Stimulated activated naive CD8-positive, alpha-beta T cell treated with anti-CD3 and anti-CD28 coated beads, Interleukin-15, amount 100 ng/mL, for 72 hours (primary cell): Measurements from ENCODE around the gene HACE1.
"Not testable (repeated sequence)": the region's sequence is repeated elsewhere in the genome, so short reads cannot be mapped to it uniquely, and the experiment has no call there.

Source experiments
- ATAC-seq: fragments of 150-1000 bp; cut with Tn5 transposase; 2 replicates; pipeline ENCODE4 v1.10.0; 2021; ENCODE audit warnings: mild to moderate bottlenecking, moderate library complexity
- DNase-seq, 2 donors: peaks; one replicate each; pipeline ENCODE4 v3.0.0; 2021 to 2022
- H3K27ac Mint-ChIP-seq, 2 donors: one replicate each; pipeline ENCODE4 v1.8.0; 2022; ENCODE audit warnings: mild to moderate bottlenecking in 2 of 2, mixed read lengths in 2 of 2, moderate library complexity in 2 of 2
- H3K27me3 Mint-ChIP-seq: one replicate; pipeline ENCODE4 v1.8.0; 2022; ENCODE audit warnings: mixed read lengths
- H3K4me1 Mint-ChIP-seq: one replicate; pipeline ENCODE4 v1.8.0; 2022; ENCODE audit warnings: mild to moderate bottlenecking, mixed read lengths
- H3K4me3 Mint-ChIP-seq, 2 donors: one replicate each; pipeline ENCODE4 v1.8.0; 2022; ENCODE audit warnings: mild to moderate bottlenecking in 2 of 2, mixed read lengths in 2 of 2, moderate library complexity in 1 of 2
- H3K9me3 Mint-ChIP-seq, 2 donors: one replicate each; pipeline ENCODE4 v1.8.0; 2022; ENCODE audit warnings: mixed read lengths in 2 of 2

The HACE1 gene, protein sequence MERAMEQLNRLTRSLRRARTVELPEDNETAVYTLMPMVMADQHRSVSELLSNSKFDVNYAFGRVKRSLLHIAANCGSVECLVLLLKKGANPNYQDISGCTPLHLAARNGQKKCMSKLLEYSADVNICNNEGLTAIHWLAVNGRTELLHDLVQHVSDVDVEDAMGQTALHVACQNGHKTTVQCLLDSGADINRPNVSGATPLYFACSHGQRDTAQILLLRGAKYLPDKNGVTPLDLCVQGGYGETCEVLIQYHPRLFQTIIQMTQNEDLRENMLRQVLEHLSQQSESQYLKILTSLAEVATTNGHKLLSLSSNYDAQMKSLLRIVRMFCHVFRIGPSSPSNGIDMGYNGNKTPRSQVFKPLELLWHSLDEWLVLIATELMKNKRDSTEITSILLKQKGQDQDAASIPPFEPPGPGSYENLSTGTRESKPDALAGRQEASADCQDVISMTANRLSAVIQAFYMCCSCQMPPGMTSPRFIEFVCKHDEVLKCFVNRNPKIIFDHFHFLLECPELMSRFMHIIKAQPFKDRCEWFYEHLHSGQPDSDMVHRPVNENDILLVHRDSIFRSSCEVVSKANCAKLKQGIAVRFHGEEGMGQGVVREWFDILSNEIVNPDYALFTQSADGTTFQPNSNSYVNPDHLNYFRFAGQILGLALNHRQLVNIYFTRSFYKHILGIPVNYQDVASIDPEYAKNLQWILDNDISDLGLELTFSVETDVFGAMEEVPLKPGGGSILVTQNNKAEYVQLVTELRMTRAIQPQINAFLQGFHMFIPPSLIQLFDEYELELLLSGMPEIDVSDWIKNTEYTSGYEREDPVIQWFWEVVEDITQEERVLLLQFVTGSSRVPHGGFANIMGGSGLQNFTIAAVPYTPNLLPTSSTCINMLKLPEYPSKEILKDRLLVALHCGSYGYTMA

DNA sequence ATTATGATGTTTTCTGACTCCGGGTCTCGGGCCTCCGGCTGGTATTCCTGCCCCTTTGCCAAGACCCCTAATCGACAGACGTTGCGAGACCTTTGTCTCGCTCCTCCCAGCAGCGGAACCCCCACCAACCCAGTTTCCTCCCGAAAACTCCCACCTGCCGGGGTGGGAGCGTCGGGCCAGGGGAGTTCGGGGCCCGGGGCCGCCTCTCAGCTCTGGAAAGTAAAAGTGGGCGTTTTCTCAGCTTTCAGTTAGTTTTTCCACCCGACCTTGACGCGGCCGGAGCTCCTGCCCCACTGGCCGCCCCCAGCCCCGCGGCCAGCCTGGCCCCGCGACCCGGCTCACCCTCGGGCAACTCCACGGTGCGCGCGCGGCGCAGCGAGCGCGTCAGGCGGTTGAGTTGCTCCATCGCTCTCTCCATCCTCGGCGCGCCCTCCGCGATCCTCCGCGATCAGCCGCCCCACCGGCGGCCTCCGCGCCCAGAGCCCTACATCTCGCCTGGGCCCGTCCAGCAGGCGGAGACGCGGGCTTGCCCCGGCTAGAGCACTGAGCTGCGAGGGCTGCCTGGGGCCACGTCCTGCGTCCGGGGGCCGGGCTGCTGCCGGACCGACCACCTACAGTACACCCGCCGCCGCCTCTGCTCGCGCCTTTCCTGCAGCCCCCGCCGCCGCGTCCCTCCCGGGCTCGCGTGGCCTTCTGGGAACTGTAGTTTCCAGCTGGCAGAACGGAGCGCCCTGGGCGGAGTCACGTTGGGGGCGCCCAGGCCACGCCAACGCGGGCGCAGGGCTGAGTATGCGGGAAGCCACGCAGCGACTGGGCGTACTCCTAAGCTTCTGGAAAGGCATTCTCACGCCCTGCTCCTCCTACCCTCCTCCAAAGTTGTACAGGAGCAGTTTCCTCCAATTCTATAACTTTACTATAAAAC, at the start of gene HACE1:
Gene HACE1, minus strand, starts transcription at position 695 of the 922 bp plus-strand sequence. Its CDS starts 277 bp downstream, at position 418.
- DNase-seq (peak; percentile 86 to 89), ATAC-seq (peak; percentile 99)
- Mint-ChIP-seq H3K9me3 (no peaks in the 10 kb centered on the region), H3K27me3 (peaks cover 12% of the 10 kb centered on the region), H3K4me3 (peak within 1 kb of the TSS; percentile 96 to 98), H3K27ac (peak within 1 kb of the TSS; percentile 83 to 91), H3K4me1 (peaks cover 24% of the 10 kb centered on the region)

DNA sequence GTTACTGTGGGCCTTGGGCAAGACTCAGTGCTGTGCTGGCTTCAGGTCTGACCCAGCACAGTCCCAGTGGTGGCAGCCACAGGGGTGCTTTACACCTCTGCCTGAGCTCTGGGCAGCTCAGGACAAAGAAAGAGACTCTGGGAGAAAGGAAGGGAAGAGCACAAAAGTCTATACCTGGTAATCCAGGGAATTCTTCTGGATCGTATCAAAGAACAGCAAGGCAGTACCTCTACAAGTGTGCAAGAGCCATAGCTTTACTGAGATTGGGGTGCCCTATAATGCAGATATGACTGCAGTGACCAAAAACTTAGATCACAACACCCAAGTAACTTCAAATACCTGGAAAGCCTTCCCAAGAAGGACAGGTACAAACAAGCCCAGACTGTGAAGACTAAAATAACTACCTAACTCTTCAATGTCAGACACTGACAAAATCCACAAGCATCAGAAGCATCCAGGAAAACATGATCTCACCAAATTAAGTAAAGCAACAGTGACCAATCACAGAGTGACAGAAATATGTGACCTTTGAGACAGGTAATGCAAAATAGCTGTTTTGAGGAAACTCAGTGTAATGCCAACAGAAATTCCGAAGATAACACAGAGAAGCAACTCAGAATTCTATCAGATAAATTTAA, 49.3 kb upstream of the HACE1 start:
- Mint-ChIP-seq H3K9me3 (peaks cover 0 to 12% of the 10 kb centered on the region in 2 donors), H3K4me1 (no peaks in the 10 kb centered on the region), H3K27me3 (peaks cover 32% of the 10 kb centered on the region), H3K4me3 (no peak overlapping the region), H3K27ac (no peak overlapping the region)
- DNase-seq (no peak), ATAC-seq (no peak)

DNA sequence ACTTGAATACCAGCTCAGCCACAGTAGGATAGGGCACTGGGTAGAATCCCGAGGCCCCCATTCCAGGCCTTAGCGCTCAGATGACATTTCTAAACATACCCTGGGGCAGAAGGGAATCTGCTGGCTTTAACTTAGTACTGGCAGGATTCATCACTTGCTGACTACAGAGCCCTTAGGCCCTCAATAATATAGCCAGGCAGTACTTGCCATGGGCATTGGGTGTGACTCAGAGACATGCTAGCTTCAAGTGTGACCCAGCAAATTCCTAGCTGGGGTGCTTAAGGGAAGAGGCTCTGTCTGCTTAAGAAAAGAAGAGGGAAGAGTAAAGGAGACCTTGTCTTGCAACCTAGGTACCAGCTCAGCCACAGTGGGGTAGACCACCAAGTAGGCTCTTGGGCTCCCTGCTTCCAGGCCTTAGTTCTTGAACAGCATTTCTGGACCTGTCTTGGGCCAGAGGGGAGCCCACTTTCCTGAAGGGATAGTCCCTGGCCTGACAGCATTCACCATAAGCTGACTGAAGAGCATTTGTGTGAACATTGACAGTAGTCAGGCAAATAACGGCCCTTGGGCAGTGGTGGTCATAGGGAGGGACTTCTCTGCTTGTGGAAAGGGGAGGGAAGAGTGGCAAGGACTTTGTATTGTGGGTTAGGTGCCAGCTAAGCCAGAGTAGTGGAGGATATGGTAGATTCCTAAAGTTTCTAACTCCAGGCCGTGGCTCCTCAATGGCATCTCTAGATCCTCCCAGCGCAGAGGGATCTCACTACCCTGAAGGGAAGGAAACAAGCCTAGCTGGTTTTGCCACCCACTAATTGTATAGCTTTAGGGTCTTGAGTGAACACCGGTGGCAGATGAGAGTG, 48.5 kb upstream of the HACE1 start:
- Mint-ChIP-seq H3K27ac (no peak overlapping the region), H3K4me1 (no peaks in the 10 kb centered on the region), H3K9me3 (peaks cover 0 to 12% of the 10 kb centered on the region in 2 donors), H3K4me3 (no peak overlapping the region), H3K27me3 (peaks cover 32% of the 10 kb centered on the region)
- ATAC-seq (no peak), DNase-seq (no peak)

DNA sequence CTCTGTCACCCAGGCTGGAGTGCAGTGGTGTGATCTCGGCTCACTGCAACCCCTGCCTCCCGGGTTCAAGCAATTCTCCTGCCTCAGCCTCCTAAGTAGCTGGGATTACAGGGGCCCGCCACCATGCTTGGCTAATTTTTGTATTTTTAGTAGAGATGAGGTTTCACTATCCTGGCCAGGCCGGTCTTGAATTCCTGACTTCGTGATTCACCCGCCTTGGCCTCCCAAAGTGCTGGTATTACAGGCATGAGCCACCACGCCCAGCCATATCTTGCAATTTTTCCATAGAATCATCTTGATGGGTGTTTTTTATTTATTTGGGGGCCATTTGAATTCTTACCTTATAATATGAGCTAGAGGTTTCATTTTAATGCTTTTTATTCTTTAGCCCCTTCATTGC, 39.2 kb upstream of the HACE1 start:
- H3K9me3 Mint-ChIP-seq, DNase-seq, H3K27ac Mint-ChIP-seq, H3K4me1 Mint-ChIP-seq, H3K4me3 Mint-ChIP-seq, ATAC-seq: not testable (repeated sequence)
- H3K27me3 Mint-ChIP-seq = peaks cover 13% of the 10 kb centered on the region

DNA sequence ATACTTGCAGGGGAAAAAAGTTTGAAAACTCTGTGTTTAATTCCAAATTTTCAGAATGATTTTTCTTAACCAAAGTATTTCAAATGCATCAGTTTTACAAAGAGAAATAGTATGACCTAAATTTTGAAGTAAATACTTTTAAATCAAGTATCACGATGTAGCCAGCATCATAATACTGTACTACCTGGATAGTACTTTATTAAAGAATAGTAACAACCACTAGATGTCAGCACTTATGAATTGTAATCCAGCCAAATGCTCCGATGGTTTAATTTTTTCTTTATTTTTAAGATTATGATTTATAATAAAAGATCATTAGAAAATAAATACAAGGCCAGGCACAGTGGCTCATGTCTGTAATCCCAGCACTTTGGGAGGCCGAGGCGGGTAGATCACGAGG, 37.2 kb upstream of the HACE1 start:
- ATAC-seq = no peak
- Mint-ChIP-seq H3K27me3 (peaks cover 25% of the 10 kb centered on the region), H3K4me3 (no peak overlapping the region), H3K9me3 (peaks cover 0 to 5% of the 10 kb centered on the region in 2 donors), H3K27ac (no peak overlapping the region), H3K4me1 (no peaks in the 10 kb centered on the region)
- DNase-seq = no peak

DNA sequence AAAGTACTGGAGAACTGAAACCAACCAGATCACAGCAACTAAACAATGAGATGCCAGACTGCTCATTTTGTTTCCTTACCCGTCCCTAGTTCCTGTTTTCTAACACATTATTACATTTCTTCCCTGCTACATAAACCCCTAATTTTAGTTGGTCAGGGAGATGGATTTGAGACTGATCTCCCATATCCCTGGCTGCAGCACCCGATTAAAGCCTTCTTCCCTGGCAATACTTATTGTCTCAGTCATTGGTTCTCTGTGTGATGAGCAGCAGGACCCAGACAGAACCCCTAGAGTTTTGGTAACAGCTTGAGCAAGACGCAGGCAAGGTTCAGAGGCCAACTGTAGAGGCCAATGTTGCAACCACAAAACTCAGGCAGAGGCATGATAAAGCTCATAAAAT, 28.3 kb upstream of the HACE1 start:
- H3K4me3 Mint-ChIP-seq = no peak overlapping the region
- ATAC-seq = no peak
- peaks cover 7 to 11% of the 10 kb centered on the region in 2 donors for H3K9me3 Mint-ChIP-seq
- H3K27ac Mint-ChIP-seq = peak overlapping the region in 1 of 2 donors; percentile 56
- DNase-seq = no peak
- H3K4me1 Mint-ChIP-seq = no peaks in the 10 kb centered on the region
- peaks cover 21% of the 10 kb centered on the region for H3K27me3 Mint-ChIP-seq

DNA sequence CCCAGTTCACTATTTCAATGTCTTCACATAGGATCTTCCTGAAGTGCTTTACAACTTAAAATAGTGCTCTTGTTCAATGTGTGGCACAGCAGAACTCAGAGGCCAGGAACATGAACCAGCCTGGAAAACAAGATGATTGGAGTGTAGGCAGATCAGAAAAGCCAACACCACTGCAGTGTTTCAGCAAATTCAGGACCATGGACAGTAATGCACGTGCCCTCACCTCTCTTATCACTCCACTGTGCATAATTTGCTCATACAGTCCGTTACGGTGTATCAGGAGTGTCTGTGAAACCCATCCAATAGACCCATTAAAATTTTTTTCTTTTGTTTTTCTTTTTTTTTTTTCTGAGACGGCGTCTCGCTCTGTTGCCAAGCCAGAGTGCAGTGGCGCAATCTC, 27.6 kb upstream of the HACE1 start:
- ATAC-seq = no peak
- no peak for DNase-seq
- no peak overlapping the region for H3K27ac Mint-ChIP-seq
- H3K9me3 Mint-ChIP-seq = peaks cover 7 to 11% of the 10 kb centered on the region in 2 donors
- H3K27me3 Mint-ChIP-seq = peaks cover 24% of the 10 kb centered on the region
- no peaks in the 10 kb centered on the region for H3K4me1 Mint-ChIP-seq
- no peak overlapping the region for H3K4me3 Mint-ChIP-seq

DNA sequence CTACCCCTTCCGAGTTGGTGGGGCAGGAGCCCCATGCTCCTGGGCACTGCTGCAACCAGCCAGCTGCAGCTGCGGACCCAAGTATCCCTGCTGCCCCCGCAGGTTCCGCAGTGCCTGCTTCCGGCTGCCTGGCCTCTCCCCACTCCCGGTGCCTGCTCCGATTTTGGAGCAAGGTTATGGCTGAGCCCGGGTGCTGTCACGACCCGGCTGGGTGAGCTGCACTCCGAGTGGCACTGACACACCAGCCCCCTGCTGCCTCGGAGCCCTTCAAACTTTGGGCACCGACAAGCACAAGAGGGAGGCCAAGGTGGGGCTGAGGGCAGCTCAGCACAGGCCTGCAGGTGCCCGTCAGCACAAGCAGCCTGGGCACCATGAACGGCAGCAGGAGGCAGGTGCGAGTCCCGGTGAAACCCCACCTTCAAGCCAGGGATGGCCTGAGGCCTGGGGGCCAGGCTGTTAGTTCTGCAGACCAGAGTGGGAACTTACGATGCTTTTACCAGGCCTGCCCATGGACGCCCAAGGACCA, 25.9 kb upstream of the HACE1 start:
- H3K27me3 Mint-ChIP-seq = peaks cover 26% of the 10 kb centered on the region
- DNase-seq (no peak), ATAC-seq (no peak)
- H3K27ac Mint-ChIP-seq = no peak overlapping the region
- H3K4me3 Mint-ChIP-seq = no peak overlapping the region
- no peaks in the 10 kb centered on the region for H3K4me1 Mint-ChIP-seq
- H3K9me3 Mint-ChIP-seq = peaks cover 7 to 11% of the 10 kb centered on the region in 2 donors

DNA sequence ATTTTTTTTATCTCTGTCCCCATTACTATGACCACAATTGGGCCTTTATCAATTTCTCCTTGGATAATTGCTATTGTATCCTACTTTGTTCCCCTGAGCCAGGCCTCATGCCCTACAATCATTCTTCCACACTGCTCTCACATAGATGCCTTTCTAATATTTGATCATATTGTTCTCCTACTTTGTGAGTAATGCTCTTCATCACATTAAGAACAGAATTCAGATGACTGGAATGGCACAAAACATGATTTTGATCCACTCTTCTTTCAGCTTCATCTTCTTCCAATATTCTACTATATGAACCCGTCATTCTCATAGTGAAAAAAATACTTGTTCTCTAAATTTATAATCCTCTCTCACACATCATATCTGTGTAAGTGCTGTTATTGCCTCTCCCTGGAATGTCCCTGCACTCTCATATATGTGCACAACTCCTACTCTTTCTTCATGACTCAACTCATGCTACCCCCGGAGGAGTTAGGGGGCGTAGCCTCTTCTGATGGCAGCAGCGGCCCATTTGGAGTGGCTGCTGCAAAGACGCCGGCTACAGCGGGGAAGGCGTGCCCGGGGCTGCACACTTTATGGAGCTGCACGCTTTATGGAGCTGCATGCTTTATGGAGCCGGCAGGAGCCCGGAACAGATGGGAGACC, 25.3 kb upstream of the HACE1 start:
- H3K4me3 Mint-ChIP-seq = no peak overlapping the region
- peaks cover 26% of the 10 kb centered on the region for H3K27me3 Mint-ChIP-seq
- no peak overlapping the region for H3K27ac Mint-ChIP-seq
- peaks cover 7 to 11% of the 10 kb centered on the region in 2 donors for H3K9me3 Mint-ChIP-seq
- ATAC-seq = peak; percentile 28
- no peak for DNase-seq
- H3K4me1 Mint-ChIP-seq = no peaks in the 10 kb centered on the region

DNA sequence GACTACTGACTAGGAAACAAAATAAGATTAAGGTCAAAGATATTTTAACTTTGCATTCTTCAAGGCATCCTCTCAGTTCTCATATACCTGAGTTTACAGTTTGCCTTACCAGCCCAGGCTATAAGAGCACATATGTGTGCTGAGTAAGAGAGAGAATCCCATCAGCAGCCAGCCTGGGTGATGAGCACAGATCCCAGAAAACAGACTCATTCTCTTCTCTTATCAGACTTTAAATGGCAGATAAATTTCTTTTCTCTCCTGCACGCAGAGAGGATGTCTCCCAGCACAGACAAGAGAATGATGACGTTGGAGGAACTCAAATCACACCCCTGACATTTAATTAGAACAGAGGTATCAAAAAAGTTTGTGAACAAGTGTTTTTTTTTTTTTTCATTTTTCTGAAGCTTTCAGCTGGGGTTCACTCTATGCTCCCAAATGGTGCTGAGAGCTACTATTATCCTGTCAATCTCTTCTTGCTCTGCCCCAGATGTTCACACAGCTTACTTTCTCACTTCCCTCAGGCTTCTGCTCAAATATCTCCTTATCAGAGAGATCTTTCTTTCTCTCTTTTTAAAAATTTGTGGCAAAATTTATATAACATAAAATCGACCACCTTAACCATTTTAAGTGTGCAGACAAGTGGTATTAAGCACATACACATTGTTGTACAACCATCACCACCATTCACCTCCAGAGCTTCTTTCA, 22.4 kb upstream of the HACE1 start:
- H3K4me1 Mint-ChIP-seq = no peaks in the 10 kb centered on the region
- H3K4me3 Mint-ChIP-seq = no peak overlapping the region

DNA sequence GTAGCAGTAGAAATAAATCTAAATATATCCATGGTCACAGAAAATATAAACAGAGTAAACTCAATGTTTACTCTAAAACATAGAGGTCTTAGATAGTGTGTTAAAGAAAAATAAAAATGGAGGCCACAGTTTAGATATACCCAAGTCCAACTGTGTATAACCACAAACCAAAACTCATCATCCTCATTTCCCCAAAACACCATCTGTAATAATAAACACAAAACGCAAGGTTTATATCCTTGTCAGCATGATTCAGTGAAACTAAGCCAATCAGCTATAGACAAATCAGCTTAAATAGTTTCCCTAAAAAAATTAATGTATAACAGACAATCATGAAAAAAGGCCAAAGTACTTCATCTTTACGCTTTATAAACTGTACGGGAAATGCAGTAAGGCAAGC, 2.7 kb upstream of the HACE1 start:
- Mint-ChIP-seq H3K4me3 (no peak overlapping the region), H3K27ac (no peak overlapping the region), H3K27me3 (peaks cover 35% of the 10 kb centered on the region), H3K4me1 (peaks cover 18% of the 10 kb centered on the region), H3K9me3 (no peaks in the 10 kb centered on the region)
- DNase-seq (no peak), ATAC-seq (no peak)

More for the DNA sequence above, 22.4 kb upstream of the HACE1 start:
- H3K9me3 Mint-ChIP-seq = no peaks in the 10 kb centered on the region
- no peak for DNase-seq
- no peak for ATAC-seq
- H3K27me3 Mint-ChIP-seq = peaks cover 21% of the 10 kb centered on the region
- peak overlapping the region in 1 of 2 donors; percentile 35 for H3K27ac Mint-ChIP-seq

DNA sequence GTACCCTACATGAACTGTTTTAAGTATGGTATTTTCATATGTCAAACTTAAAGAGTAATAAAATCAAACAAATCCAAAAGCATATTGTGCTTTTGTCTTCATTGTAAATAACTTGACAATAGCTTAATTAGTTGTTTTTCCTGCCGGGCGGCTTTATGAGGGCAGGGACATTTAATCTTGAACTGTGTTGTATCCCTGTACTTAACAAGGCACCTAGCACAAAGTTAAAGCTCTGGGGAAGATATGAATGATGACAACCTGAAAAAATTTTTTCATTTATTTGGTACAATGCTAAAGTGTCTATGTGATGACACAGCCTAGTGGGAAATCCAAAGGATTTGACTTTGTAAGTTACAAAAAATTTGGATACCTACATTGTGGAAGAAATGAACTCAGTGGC, 502 bp upstream of the HACE1 start:
- no peak for ATAC-seq
- Mint-ChIP-seq H3K4me3 (peak overlapping the region; percentile 96 to 98), H3K4me1 (peaks cover 24% of the 10 kb centered on the region), H3K9me3 (no peaks in the 10 kb centered on the region), H3K27me3 (peaks cover 19% of the 10 kb centered on the region), H3K27ac (no peak overlapping the region)
- DNase-seq = no peak

DNA sequence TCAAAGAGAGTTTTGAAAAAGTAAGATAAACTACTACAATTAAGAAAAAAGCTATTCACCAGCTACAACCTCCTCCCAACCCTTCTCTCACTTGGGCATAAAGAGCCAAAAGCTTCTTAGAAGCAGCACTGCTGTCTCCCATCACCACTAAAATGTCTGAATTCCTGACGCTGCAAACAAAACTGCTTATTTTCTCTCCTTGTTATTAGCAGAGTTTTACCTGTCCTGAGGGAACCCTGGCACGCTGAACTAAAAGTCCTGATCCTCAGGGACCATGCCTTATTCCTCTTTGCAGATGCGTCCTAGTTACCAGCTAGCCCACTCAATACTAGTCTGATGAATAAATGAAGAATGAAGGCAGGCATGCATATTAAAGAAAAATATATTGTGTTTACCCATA, 1.1 kb downstream of the HACE1 start:
- H3K4me3 Mint-ChIP-seq = peak overlapping the region; percentile 96 to 98
- no peak for DNase-seq
- H3K9me3 Mint-ChIP-seq = no peaks in the 10 kb centered on the region
- peaks cover 24% of the 10 kb centered on the region for H3K4me1 Mint-ChIP-seq
- ATAC-seq = no peak
- H3K27ac Mint-ChIP-seq = peak overlapping the region in 1 of 2 donors; percentile 83
- H3K27me3 Mint-ChIP-seq = peaks cover 4% of the 10 kb centered on the region
